Measurements from ENCODE around the gene DIP2C. TPM values are rescaled to one million over a fixed set of nuclear protein-coding genes. Genes with fewer than 3 reads are reported as not detected.
"Not testable (repeated sequence)": the region's sequence is repeated elsewhere in the genome, so short reads cannot be mapped to it uniquely, and the experiment has no call there.

Gene DIP2C
- total RNA-seq, 1 donor from 2014 or later, result 18.4 TPM

- Histone ChIP-seq H3K4me1 (peaks cover 47% of the 10 kb centered on the region), H3K27me3 (no peaks in the 10 kb centered on the region), H3K4me3 (no peak overlapping the region), H3K36me3 (no peaks in the 10 kb centered on the region), H3K9me3 (no peaks in the 10 kb centered on the region), H3K27ac (no peak overlapping the region)
- intact Hi-C loops (cut with DNase I), result no loop called here
- no peak for TF ChIP-seq POLR2A (IDR thresholded peaks at IDR 0.05)
- no peak for DNase-seq (ENCODE audit: extremely low spot score in 2 of 2)
These were observed 34.3 kb downstream of the DIP2C start for GRCh38 chr10:655184-655583.

- peaks cover 49% of the 10 kb centered on the region for H3K4me1 ChIP-seq
- no peak for DNase-seq (ENCODE audit: extremely low spot score in 2 of 2)
- H3K36me3 ChIP-seq, result no peaks in the 10 kb centered on the region
- TF ChIP-seq POLR2A (IDR thresholded peaks at IDR 0.05) (no peak), CTCF (IDR thresholded peaks at IDR 0.05) (no peak), POLR2AphosphoS5 (IDR thresholded peaks at IDR 0.05; ENCODE audit: insufficient read depth in 1 of 2, low read depth in 1 of 2) (no peak)
- no peak overlapping the region for H3K4me3 ChIP-seq
- H3K9me3 ChIP-seq, result no peaks in the 10 kb centered on the region
- H3K27ac ChIP-seq, result no peak overlapping the region
- intact Hi-C loops (cut with DNase I), result no loop called here
- H3K27me3 ChIP-seq, result no peaks in the 10 kb centered on the region
These were observed 34.8 kb downstream of the DIP2C start for GRCh38 chr10:654647-654996.

GRCh38 chr10:653991-654646, 35.3 kb downstream of the DIP2C start:
- TF ChIP-seq POLR2A (IDR thresholded peaks at IDR 0.05), result no peak
- no peak overlapping the region for H3K27ac ChIP-seq
- no peaks in the 10 kb centered on the region for H3K27me3 ChIP-seq
- no peak overlapping the region for H3K4me3 ChIP-seq
- no peaks in the 10 kb centered on the region for H3K9me3 ChIP-seq
- peaks cover 44% of the 10 kb centered on the region for H3K4me1 ChIP-seq
- DNase-seq (ENCODE audit: extremely low spot score in 2 of 2), result peak in 1 of 2 donors; percentile 84
- no peaks in the 10 kb centered on the region for H3K36me3 ChIP-seq
- intact Hi-C loops (cut with DNase I), result no loop called here

GRCh38 chr10:652832-653459, 36.5 kb downstream of the DIP2C start:
- DNase-seq (ENCODE audit: extremely low spot score in 2 of 2); H3K27me3 ChIP-seq; H3K4me3 ChIP-seq; intact Hi-C loops (cut with DNase I); H3K9me3 ChIP-seq; H3K27ac ChIP-seq; H3K36me3 ChIP-seq: not testable (repeated sequence)
- peaks cover 43% of the 10 kb centered on the region for H3K4me1 ChIP-seq

- intact Hi-C loops (cut with DNase I), result no loop called here
- Histone ChIP-seq H3K9me3 (no peaks in the 10 kb centered on the region), H3K27ac (no peak overlapping the region), H3K4me3 (no peak overlapping the region), H3K4me1 (peaks cover 43% of the 10 kb centered on the region), H3K27me3 (no peaks in the 10 kb centered on the region), H3K36me3 (no peaks in the 10 kb centered on the region)
- no peak for TF ChIP-seq POLR2AphosphoS5 (IDR thresholded peaks at IDR 0.05; ENCODE audit: insufficient read depth in 1 of 2, low read depth in 1 of 2)
- TF ChIP-seq POLR2A (IDR thresholded peaks at IDR 0.05), result no peak
- no peak for TF ChIP-seq CTCF (IDR thresholded peaks at IDR 0.05)
- DNase-seq (ENCODE audit: extremely low spot score in 2 of 2), result peak; percentile 71 to 87
These were observed 37.2 kb downstream of the DIP2C start for GRCh38 chr10:652233-652632.

- TF ChIP-seq CTCF (IDR thresholded peaks at IDR 0.05), result no peak
- TF ChIP-seq POLR2A (IDR thresholded peaks at IDR 0.05), result no peak
- no peak for TF ChIP-seq POLR2AphosphoS5 (IDR thresholded peaks at IDR 0.05; ENCODE audit: insufficient read depth in 1 of 2, low read depth in 1 of 2)
- H3K4me1 ChIP-seq, result peaks cover 43% of the 10 kb centered on the region
- H3K27me3 ChIP-seq, result no peaks in the 10 kb centered on the region
- no peaks in the 10 kb centered on the region for H3K9me3 ChIP-seq
- intact Hi-C loops (cut with DNase I), result no loop called here
- no peaks in the 10 kb centered on the region for H3K36me3 ChIP-seq
- H3K27ac ChIP-seq, result no peak overlapping the region
- peak; percentile 58 to 71 for DNase-seq (ENCODE audit: extremely low spot score in 2 of 2)
- no peak overlapping the region for H3K4me3 ChIP-seq
These were observed 37.8 kb downstream of the DIP2C start for GRCh38 chr10:651692-652091.
